ENCODE measurements around the gene KDM8.

DNA sequence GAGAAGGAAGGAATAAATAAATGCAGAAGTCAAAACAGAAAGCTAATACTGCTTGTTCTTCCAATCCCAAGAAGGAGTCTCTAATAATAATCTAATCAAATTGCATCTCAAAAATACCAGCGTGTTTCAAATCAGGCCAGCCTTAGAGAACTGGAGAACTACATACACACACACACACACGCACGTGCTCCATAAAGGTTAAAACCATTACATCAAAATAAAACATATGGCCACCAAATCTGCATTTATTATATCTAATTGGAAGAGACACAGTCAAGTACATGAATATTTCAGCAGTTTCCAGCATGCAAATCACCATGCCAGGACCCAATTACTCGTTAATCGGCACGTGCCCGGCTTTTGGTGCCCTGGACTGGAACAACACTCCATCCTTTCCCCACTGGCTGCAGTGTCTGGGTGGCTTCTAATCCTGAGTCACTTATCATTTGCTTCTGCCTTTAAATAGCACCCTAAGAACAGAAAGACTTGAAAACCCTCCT is 20.4 kb upstream of the KDM8 start:
- TF ChIP-seq, protein P1, sequence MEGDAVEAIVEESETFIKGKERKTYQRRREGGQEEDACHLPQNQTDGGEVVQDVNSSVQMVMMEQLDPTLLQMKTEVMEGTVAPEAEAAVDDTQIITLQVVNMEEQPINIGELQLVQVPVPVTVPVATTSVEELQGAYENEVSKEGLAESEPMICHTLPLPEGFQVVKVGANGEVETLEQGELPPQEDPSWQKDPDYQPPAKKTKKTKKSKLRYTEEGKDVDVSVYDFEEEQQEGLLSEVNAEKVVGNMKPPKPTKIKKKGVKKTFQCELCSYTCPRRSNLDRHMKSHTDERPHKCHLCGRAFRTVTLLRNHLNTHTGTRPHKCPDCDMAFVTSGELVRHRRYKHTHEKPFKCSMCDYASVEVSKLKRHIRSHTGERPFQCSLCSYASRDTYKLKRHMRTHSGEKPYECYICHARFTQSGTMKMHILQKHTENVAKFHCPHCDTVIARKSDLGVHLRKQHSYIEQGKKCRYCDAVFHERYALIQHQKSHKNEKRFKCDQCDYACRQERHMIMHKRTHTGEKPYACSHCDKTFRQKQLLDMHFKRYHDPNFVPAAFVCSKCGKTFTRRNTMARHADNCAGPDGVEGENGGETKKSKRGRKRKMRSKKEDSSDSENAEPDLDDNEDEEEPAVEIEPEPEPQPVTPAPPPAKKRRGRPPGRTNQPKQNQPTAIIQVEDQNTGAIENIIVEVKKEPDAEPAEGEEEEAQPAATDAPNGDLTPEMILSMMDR (IDR thresholded peaks at IDR 0.05): no peak
- no peak for TF ChIP-seq POLR2A (IDR thresholded peaks at IDR 0.05)
